Measurements from ENCODE around the gene ITGAE.

DNA sequence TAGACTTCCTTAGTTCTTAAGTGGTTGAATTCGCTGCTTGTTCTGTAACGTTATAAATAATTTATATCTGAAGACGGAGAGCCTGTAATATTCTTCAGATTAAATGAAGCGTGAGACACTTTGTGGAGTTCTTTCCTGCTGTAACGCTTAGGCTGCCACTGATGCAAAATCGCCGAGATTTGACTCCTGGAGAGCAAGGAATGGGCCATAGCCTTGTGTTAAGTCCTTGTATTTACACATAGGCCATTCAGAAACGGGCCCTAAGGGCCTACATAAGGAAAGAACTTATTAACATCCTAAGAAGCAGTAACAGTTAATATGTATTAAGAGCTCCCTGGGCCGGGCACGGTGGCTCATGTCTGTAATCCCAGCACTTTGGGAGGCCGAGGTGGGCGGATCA is 131.4 kb downstream of the ITGAE start:
- TF ChIP-seq ZNF341 (tag by site-specific recombination; IDR thresholded peaks at IDR 0.05; ENCODE audit: low read depth) (no peak), YY1 (tag by site-specific recombination; IDR thresholded peaks at IDR 0.05) (no peak), ZFP41 (tag by site-specific recombination; IDR thresholded peaks at IDR 0.05; ENCODE audit: borderline replicate concordance) (no peak), RBAK (tag by site-specific recombination; IDR thresholded peaks at IDR 0.05) (no peak)
- TF ChIP-seq, protein P1, sequence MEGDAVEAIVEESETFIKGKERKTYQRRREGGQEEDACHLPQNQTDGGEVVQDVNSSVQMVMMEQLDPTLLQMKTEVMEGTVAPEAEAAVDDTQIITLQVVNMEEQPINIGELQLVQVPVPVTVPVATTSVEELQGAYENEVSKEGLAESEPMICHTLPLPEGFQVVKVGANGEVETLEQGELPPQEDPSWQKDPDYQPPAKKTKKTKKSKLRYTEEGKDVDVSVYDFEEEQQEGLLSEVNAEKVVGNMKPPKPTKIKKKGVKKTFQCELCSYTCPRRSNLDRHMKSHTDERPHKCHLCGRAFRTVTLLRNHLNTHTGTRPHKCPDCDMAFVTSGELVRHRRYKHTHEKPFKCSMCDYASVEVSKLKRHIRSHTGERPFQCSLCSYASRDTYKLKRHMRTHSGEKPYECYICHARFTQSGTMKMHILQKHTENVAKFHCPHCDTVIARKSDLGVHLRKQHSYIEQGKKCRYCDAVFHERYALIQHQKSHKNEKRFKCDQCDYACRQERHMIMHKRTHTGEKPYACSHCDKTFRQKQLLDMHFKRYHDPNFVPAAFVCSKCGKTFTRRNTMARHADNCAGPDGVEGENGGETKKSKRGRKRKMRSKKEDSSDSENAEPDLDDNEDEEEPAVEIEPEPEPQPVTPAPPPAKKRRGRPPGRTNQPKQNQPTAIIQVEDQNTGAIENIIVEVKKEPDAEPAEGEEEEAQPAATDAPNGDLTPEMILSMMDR (tag by site-specific recombination; IDR thresholded peaks at IDR 0.05), result no peak
- TF ChIP-seq, protein P2, sequence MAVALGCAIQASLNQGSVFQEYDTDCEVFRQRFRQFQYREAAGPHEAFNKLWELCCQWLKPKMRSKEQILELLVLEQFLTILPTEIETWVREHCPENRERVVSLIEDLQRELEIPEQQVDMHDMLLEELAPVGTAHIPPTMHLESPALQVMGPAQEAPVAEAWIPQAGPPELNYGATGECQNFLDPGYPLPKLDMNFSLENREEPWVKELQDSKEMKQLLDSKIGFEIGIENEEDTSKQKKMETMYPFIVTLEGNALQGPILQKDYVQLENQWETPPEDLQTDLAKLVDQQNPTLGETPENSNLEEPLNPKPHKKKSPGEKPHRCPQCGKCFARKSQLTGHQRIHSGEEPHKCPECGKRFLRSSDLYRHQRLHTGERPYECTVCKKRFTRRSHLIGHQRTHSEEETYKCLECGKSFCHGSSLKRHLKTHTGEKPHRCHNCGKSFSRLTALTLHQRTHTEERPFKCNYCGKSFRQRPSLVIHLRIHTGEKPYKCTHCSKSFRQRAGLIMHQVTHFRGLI (tag by site-specific recombination; IDR thresholded peaks at IDR 0.05), result no peak
- TF ChIP-seq, protein P3, sequence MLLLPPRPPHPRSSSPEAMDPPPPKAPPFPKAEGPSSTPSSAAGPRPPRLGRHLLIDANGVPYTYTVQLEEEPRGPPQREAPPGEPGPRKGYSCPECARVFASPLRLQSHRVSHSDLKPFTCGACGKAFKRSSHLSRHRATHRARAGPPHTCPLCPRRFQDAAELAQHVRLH (tag by site-specific recombination; IDR thresholded peaks at IDR 0.05), result no peak

Data from HEK293 (cell line).